NOMO-1 treated with DMSO at 0.1 percent for 48 hours (cell line): ENCODE data around the gene POLE4.

Experiments used
- DNase-seq: peaks from one replicate; lab custom pipeline; 2025; ENCODE audit not compliant: unreplicated experiment; lab: John Stamatoyannopoulos, UW

Gene POLE4, protein sequence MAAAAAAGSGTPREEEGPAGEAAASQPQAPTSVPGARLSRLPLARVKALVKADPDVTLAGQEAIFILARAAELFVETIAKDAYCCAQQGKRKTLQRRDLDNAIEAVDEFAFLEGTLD

DNA sequence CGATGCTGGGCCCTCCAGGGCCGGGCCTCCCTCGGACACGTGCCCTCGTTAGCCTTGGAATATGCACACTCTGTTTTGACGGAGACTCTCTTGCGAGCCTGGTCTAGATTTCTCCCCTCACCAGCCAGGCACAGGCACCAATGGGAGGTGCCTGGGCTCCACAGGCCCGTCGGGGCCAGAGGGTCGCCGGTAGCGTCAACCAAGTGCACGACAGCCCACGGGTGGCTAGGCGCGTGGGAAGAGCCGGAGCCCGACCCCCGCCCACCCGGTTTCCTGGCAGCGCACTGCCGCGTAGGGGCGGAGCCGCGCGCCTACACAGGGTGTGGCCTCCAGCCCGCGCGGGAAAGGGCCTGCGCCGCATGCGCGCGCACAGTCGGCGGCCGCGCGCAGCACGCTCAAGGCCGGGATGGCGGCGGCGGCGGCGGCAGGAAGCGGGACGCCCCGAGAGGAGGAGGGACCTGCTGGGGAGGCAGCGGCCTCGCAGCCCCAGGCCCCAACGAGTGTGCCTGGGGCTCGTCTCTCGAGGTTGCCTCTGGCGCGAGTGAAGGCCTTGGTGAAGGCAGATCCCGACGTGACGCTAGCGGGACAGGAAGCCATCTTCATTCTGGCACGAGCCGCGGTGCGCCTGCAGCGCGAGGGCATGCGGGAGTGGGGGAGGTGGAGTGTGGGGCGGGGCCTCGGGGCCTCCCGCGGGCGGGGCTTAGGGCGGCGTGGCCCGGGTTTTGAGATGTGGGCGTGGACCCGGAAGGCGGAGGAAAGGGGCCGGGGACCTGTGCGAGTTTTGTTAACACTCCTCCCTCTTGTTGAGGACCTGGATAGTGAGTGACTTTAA lies at the start of gene POLE4:
TSS of gene POLE4 (plus strand) at position 370 of the 832 bp plus-strand sequence. CDS start at position 407, 37 bp downstream.
- peak; percentile 87 for DNase-seq

DNA sequence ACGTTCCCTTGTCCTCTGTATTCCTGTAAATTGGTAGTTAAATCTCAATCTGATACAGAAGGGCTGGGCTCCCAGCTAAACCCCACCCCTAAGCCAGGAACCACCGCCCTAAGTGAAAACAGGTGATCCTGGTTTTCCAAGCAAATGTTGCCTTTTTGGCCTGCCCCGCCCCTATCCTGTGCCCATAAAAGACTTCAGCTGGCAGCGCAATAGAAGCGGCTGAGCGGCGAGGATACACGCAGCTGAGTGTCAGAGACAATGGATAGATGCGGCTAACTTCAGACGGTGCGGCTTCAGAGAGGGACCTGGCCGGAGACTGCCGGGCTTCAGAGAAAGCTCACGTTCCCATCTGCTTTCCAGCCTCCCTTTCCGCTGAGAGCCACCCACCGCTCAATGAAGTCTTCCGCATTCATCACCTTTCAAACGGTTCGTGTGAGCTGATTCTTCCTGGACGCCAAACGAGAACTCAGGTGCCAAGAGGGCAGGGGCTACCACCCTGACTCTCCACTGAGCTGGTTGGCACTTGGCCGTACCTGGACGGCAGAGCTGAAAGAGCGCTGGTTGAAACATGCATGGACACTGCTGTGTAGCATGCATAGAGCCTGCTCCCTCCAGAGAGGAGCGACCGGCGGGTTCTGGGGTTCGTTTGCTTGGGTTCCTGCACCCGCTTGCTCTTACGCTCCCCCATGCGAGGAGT lies 49.5 kb upstream of the POLE4 start:
- DNase-seq: no peak

DNA sequence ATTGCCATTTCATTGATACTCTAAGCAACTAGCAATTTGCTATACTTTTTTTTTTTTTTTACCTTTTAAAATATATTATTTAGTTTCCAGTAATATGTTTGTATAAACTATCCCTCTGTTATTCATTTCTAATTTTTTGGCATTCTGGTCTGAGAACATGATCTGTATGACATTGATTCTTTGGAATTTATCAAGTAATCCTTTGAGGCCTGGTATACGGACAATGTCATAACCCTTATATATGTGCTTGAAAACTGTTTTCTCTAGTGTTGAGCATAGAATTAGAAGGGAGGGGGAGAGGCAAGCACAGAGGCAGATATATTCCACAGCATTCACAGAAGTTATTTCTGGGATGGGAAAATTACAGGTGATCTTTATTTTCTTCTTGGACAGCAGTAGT lies 48.2 kb upstream of the POLE4 start:
- DNase-seq: no peak

DNA sequence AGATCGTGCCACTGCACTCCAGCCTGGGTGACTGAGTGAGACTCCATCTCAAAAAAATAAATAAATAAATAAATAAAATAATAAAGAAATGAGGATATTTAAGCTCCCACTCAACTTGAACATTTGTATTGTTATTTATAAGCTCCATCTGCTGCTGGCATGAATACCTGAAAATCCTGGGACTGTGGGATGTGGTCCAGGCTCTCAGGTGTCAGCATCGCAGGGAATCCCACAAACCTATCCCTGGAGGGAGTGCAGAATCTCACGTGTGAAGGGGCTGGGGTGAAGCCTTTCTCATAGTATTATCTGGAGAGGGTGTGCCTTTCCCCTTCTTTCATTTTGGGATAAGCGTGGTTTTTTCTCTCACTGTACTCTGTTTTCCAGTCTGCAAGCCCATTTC lies 47.4 kb upstream of the POLE4 start:
- no peak for DNase-seq

DNA sequence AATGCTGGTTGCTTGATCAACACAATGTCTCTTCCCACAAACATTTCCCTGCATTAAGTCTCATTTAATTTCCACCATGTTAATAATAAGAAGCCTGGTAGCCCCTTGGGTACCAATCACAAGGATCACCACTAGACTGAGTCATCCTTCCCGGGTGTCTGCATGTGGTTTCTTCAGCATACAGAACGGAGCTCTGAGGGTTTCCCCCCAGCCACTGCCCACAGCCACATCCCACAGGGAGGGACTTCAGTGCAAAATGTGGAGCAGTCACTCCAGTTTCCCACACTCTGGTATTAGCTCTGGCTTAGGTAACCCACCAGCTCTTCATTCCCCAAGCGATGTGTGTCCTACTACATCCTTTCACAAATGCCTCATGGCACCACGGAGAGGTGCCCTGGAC lies 42.7 kb upstream of the POLE4 start:
- no peak for DNase-seq

DNA sequence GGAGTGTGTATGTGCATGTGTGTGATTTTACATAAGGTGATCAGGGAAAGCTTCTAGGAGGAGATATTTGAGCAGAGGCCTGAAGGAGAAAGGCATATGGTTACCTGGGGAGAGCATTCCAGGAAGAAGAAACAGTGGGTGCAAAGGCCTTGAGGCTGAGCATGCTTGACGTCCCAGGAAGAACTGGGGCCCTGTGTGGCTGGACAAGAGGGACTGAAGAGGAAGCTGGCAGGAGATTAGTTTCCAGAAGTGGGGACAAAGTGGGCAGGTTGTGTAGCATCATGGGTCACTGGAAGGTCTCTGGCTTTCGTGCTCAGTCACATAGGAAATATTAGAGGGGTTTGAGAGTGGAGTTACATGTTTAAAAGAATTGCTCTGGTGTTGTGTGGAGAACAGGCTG lies 42.0 kb upstream of the POLE4 start:
- no peak for DNase-seq

DNA sequence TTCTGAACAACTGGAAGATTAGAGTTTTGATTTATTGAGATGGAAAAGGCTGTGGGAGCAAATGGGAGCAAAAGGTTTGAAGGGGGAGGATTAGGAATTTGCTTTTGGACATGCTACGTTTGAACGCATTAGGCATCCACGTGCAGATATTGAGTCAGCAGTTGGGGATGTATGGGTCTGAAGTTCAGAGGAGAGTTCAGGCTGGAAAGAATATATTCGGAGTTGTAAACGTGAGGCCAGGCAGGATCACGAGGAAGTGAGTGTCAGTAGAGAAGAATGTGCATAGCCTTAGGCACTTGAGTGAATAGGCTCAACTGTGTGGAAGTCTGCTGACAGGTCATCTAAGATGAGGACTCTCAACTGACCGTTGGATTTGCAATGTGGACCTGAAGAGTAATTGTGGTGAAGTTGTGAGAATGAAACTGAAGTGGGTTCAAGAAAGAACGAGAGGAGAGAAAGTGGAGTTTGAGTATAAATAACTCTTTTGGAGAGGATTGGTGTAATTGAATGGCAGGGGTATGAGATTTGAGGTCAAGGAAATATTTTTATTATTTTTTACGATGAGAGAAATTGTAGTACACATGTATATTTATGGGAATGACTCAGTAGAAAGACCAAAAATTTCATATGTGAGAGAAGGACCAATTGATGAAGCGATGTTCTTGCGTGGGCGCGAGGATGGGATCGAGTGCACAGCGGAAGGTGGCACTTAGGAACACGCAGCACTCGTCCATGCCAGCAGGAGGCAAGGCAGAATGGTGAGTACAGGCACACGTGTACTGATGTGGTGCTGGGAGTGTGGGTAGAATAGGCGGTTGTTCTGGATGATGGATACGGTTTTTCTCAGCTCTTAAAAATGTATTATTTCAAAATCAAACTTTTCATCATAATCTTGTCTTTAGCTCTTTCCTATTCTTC lies 40.5 kb upstream of the POLE4 start:
- DNase-seq: no peak

DNA sequence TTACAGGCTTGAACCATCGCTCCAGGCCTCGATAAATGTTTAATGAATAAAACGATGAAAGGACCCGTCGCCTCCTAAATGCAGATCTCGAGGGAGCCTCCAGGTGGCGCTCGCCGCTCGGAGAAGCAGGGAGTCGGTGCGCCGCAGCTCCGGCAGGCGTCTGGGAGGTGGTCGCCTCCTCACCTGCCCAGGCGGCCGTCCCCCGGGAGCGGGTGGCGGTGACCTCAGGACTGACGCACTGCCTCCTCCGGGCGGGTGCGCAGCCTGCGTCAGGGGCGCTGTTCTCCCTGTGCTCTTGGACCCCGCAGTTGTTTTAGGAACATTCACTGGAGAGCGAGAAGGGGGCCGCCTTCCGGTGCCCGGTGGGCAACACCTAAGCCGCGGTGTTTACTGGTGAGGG lies 38.6 kb upstream of the POLE4 start:
- DNase-seq: peak; percentile 37

DNA sequence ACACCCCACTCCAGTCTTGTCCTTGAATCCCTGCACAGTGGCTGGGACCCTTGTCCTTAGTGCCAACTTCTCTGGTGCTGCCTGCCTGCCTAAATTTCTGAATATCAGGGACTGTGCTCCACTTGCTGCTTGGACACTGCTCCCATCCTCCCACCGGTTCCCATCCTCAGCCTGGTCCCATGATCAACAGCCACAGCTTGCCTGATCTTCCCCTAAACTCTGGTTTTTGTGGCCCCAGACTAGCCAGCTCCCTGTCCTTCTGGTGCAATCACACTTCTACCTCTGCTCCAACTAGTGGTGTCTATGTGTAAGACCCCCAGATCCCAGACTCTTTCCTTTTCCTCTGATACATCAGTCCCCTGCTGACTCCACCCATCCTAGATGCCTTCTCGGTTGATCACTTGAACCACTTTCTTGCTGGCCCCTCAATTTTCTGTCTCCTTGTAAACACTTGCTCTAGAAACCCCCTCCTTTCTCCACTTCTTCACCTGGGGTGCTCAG lies 37.2 kb upstream of the POLE4 start:
- DNase-seq: no peak

DNA sequence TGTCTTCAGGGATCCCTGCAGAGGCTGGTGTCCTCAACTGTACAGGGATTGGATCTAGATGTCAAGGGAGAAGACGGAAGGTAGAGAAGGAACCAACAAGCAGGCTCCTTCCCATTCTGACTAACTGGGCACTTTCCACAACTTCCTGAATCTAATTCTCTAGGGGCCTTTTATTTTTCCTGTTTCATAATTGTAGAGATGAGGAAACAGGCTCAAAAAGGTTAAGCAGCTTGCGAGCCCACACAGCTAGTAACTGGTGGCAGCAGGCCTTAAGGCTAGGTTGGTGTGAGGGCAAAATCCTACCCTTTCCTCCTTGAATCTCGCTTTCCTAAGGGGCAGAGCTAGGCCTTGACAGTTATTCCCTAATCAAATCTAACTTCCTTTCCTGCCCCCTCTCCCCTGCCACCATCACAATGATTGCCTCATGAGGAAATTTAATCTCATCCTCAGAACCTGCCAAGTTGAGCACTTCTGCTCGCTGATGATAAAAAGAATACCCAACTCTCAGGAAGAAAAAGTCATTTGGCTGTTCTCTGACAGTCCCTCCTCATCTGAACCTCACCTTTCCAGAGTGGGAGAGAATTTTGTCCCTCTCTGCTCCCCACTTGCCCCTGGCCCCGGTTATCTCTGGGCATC lies 35.7 kb upstream of the POLE4 start:
- peak; percentile 83 for DNase-seq

DNA sequence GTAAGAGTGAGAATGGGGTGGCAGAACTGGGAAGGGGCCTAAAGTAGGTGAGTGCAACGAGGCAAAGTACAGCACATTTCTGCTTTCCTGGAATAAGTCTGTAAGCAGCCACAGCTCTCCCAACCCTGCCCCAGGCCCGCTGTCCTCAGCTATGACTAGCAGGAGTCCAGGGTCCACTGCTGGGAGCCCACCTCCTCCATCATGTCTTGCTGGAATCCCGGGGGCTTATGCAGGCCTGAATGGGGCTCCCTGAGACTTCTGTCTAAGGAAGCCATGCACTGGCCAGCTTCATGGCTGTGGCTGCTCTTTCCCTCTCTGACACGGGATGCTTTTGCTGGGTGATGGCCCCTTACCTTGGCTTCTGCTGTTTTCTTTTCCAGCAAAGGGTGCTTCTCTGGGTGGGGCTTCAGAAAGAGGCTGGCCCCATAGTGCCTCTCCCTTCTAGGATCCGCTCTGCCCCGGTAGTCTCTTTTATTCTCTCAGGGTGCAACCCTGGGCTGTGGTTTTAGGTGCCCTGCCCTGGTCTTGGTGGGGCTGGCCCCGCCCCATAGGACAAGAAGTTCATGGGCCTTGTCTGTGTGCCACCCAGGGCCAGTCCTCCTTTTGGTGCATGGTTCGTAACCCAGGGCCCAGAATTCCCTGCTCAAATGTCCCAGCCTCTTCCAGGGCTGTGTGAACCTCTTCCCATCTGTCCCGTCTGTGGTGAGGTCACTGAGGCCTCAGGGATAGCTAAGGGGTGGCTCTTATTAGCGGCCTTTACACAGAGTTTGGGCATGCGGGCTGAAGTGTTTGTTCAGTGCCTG lies 33.8 kb upstream of the POLE4 start:
- no peak for DNase-seq

DNA sequence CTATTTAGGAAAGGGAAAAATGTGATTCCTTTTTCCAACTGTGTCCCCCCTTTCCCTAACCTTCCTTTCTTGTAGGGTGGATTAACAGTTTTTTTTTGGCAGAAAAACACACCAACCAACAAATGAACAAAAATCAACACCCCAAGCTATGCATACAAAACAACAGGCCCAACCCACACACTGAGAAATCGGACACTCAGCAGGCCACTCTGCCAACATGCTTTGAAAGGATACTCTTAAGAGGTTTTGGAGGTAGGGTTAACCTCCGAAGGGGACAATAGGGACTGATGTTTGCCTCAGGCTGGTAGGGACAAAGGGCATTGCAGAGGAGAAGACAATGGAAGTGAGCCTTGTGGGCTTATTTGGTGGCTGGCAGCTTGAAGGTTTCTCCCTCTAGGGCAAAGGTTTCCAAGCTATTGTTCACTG lies 33.1 kb upstream of the POLE4 start:
- DNase-seq: no peak

DNA sequence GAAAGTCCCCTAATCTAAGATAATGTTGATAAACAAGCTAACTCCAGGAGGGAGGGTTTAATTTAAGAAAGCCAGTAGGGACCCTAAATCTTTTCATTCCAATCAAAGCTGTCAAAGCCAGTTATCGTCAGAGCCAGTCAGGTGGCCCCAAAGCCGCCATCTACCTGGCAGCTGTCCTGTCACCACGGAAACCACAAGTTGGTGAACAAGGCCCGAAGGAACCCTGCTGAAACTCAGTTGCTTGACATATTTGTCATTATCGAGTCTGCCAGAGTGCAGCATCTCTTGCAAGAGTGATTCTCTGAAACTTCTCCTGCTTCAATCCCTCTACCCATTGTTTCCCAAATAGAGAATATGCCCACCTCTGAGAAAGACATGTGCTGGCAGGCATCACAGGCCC lies 30.8 kb upstream of the POLE4 start:
- DNase-seq: no peak

DNA sequence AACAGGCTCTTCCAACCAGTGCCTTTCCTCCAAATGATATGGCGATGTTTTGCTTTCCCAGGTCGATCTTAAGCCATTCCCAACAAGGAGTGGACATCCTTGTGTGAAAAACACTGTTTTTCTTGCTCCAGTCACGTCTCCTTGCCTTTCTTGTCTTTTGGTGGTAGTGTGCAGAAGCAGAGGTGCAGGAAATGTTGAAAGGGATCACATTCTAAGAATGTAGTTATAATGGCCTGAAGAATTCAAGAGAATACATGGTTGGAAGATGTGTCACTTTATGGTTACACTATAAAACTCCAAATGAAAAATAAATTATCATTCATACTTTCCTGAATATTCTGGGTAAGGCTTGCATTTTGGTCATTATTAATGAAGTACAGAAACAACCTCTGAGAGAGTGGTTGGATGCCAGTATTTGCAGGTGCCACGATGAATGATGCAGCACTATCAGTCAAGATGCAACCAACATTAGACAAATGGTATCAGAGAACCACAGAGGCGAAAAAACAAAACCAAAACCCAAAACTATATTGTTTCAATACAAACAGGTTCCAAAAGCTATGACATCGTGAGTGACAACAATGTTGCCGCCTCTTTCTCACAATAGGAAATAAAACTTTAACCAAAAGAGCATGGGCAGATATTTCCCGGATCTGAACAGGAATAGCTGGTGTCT lies 27.5 kb upstream of the POLE4 start:
- no peak for DNase-seq

DNA sequence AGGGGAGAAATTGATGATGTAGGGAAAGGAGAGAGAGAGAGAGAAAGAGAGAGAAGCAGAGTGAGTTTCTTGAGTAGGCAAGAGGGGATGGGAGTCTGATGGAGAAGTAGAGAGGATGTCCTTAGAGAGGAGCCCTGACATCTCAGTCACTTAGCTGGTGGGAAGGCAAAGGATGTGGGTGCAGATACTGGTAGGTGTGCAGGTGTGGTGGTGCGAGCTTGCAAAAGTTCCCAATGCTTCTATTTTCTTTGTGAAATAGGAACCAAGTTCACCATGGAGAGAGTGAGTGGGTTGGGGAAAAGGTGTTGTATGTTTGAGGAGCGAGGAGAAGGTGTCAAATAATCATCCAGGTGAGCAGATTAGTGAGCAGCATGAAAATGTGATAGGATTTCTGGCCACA lies 26.5 kb upstream of the POLE4 start:
- no peak for DNase-seq

DNA sequence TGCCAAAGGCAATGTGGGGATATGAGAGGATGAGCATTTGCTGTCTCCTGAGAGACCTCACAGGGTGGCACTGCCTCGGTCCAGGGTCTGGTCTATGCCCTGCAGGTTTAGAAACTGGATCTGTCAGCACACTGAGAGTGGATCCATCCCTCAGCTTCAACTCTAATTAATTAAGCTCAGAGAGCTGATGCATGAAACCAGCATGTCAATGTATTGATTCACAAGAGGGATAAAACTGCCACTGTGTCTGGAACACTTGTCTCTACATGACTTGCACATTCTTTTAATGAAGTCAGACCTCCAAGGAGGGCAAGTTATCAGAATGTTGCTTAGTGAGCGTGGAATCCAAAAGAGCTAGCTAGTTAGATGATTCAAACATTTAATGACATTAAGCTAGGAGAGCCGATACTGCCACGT lies 22.5 kb upstream of the POLE4 start:
- DNase-seq: no peak

DNA sequence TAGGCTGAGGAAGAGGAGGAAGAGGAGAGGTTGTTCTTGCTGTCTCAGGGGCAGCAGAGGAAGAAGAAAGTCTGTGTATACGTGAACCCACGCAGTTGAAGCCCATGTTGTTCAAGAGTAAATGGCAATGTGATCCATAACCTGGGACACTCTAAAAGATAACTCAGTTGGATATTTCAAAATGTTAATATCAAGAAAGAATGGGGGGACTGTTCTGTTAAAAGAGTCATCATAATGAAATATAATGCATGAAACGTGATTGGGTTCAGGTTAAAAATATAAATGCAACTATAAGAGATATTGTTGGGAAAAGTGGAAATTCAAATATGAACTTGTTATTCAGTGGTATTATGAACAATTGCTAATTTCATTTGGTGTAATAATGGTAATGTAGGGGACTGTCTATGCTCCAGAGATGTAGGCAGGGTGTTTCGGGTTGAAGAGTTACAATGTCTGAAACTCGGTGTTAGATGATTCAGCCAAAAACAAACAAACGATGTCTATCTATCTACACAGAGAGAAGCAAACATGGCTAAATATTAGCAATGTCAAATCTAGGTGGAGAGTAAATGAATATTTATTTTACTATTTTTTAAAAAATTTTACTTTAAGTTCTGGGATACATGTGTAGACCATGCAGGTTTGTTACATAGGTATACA lies 21.1 kb upstream of the POLE4 start:
- no peak for DNase-seq

DNA sequence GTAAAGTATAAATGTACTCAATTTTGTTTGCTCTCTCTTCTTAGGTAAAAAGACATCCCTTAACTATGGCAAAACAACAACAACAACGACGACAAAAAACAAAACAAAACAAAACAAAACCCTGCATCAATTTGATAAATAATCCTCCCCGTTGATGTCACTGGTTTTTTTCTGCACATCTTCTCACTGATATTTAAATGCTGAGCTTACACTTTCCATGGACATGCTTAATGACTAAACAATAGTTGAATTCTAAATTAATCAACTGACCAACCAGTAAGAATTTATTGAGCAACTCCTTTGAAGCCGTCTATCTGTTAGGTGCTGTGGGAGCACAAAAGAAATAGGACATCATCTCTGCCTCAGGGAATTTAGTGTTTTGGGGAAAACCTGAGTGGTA lies 20.2 kb upstream of the POLE4 start:
- DNase-seq: no peak
